GM06990 (cell line): ENCODE results near the gene TMTC1.

Experiments
- DNase-seq: peaks from one replicate; pipeline ENCODE4 v3.0.0-alpha.2; 2011; ENCODE audit not compliant: insufficient read length; ENCODE audit errors: extremely low read depth
- H3K27me3 ChIP-seq: replicated peaks from 2 replicates; pipeline ENCODE4 v1.6.0; 2011; ENCODE audit warnings: low read length; ENCODE audit not compliant: control insufficient read depth, insufficient read depth
- H3K36me3 ChIP-seq: 2 replicates; pipeline ENCODE4 v1.5.1; 2011; ENCODE audit warnings: low read length; ENCODE audit not compliant: control insufficient read depth, insufficient read depth
- H3K4me3 ChIP-seq: replicated peaks from 2 replicates; pipeline ENCODE4 v1.5.1; 2011; ENCODE audit warnings: low read depth, mild to moderate bottlenecking, control low read depth, low read length
- TF ChIP-seq, protein P1 (sequence below): IDR thresholded peaks from 2 replicates; pipeline ENCODE4 v1.5.1; 2011; ENCODE audit warnings: low read length, control low read depth, mild to moderate bottlenecking, inconsistent platforms; ENCODE audit not compliant: insufficient read depth, poor library complexity, severe bottlenecking

TMTC1 gene

DNA sequence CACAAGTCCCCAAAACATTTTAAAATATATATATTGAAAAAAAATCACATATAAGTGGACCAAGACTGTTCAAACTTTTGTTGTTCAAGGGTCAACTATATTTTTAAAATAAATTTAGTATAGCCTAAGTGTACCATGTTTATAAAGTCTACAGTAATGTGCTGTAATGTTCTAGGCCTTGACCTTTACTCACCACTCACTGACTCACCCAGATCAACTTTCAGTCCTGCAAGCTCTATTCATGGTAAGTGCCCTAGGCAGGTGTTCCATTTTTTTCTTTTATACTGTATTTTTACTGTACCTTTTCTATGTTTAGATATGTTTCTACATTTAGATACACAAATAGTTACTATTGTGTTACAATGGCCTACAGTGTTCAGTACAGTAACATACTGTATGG is 23.4 kb upstream of the TMTC1 start:
- Histone ChIP-seq H3K27me3 (no peaks in the 10 kb centered on the region), H3K36me3 (no peaks in the 10 kb centered on the region), H3K4me3 (no peak overlapping the region)
- TF ChIP-seq, protein P1, sequence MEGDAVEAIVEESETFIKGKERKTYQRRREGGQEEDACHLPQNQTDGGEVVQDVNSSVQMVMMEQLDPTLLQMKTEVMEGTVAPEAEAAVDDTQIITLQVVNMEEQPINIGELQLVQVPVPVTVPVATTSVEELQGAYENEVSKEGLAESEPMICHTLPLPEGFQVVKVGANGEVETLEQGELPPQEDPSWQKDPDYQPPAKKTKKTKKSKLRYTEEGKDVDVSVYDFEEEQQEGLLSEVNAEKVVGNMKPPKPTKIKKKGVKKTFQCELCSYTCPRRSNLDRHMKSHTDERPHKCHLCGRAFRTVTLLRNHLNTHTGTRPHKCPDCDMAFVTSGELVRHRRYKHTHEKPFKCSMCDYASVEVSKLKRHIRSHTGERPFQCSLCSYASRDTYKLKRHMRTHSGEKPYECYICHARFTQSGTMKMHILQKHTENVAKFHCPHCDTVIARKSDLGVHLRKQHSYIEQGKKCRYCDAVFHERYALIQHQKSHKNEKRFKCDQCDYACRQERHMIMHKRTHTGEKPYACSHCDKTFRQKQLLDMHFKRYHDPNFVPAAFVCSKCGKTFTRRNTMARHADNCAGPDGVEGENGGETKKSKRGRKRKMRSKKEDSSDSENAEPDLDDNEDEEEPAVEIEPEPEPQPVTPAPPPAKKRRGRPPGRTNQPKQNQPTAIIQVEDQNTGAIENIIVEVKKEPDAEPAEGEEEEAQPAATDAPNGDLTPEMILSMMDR = no peak
- DNase-seq = no peak

- TF ChIP-seq, protein P1 = no peak
- Histone ChIP-seq H3K4me3 (no peak overlapping the region), H3K36me3 (no peaks in the 10 kb centered on the region), H3K27me3 (no peaks in the 10 kb centered on the region; the same call in 1 of the 2 replicates)
- DNase-seq = no peak
These were observed 20.3 kb upstream of the TMTC1 start for GRCh38 chr12:29804019-29804418.

- Histone ChIP-seq H3K36me3 (no peaks in the 10 kb centered on the region), H3K4me3 (no peak overlapping the region), H3K27me3 (no peaks in the 10 kb centered on the region; the same call in 1 of the 2 replicates)
- no peak for DNase-seq
- TF ChIP-seq, protein P1 = no peak
These were observed 15.8 kb upstream of the TMTC1 start for GRCh38 chr12:29799591-29799990.

GRCh38 chr12:29797565-29798355 is 14.0 kb upstream of the TMTC1 start:
- Histone ChIP-seq H3K36me3 (no peaks in the 10 kb centered on the region), H3K27me3 (no peaks in the 10 kb centered on the region; the same call in 1 of the 2 replicates), H3K4me3 (no peak overlapping the region)
- TF ChIP-seq, protein P1 = no peak
- no peak for DNase-seq

DNA sequence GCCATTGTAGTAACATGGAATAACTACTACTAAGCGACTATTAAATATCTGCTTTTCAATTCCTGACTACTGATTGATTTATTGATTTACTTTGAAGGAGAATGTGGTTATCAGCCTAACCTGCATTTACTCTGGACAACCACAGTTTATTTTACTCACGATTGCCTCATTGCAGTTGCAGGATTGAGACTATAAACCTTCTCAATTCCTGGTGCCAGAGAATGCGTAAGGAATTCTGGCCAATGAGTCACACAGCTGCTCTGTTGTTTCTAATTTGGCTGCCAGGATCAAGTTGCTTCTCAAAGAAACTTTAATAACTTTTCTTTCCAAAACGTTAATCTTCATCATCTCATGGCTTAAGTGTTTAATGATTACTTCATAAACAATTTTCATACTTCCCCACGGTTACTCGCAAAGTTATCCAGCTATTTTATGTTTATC is 13.1 kb upstream of the TMTC1 start:
- TF ChIP-seq, protein P1 = no peak
- no peak for DNase-seq
- no peak overlapping the region for H3K4me3 ChIP-seq

GRCh38 chr12:29795715-29796114 is 12.0 kb upstream of the TMTC1 start:
- no peaks in the 10 kb centered on the region for H3K36me3 ChIP-seq
- H3K4me3 ChIP-seq = no peak overlapping the region
- TF ChIP-seq, protein P1 = no peak
- H3K27me3 ChIP-seq = no peaks in the 10 kb centered on the region; the same call in 1 of the 2 replicates
- no peak for DNase-seq

More for the DNA sequence above, 13.1 kb upstream of the TMTC1 start:
- no peaks in the 10 kb centered on the region; the same call in 1 of the 2 replicates for H3K27me3 ChIP-seq
- H3K36me3 ChIP-seq = no peaks in the 10 kb centered on the region
